NCI-H2107 treated with DMSO at 0.1 percent for 48 hours (cell line): ENCODE measurements around the gene TP63.

Source experiments
- DNase-seq: peaks from one replicate; lab custom pipeline; 2025; ENCODE audit not compliant: unreplicated experiment; lab: John Stamatoyannopoulos, UW

TP63 gene

GRCh38 chr3:189776149-189776824 lies 145.1 kb downstream of the TP63 start:
- DNase-seq, result no peak

- DNase-seq, result no peak
Measured at GRCh38 chr3:189778340-189778950, 147.3 kb downstream of the TP63 start.

GRCh38 chr3:189779166-189779565 lies 148.0 kb downstream of the TP63 start:
- DNase-seq, result no peak

GRCh38 chr3:189780546-189781270 lies 149.5 kb downstream of the TP63 start:
- DNase-seq, result no peak

GRCh38 chr3:189781415-189781814 lies 150.2 kb downstream of the TP63 start:
- DNase-seq, result no peak

GRCh38 chr3:189786479-189787064 lies 155.4 kb downstream of the TP63 start:
- no peak for DNase-seq

GRCh38 chr3:189787191-189787590 lies 156.0 kb downstream of the TP63 start:
- no peak for DNase-seq

GRCh38 chr3:189787632-189788031 lies 156.4 kb downstream of the TP63 start:
- DNase-seq, result no peak

- no peak for DNase-seq
Measured at GRCh38 chr3:189789432-189789831, 158.2 kb downstream of the TP63 start.

GRCh38 chr3:189790658-189791057 lies 159.5 kb downstream of the TP63 start:
- DNase-seq, result no peak

- DNase-seq, result no peak
Measured at GRCh38 chr3:189792046-189792929, 161.1 kb downstream of the TP63 start.

- DNase-seq, result no peak
Measured at GRCh38 chr3:189794518-189794917, 163.3 kb downstream of the TP63 start.

GRCh38 chr3:189797103-189797750 lies 166.0 kb downstream of the TP63 start:
- DNase-seq, result no peak

GRCh38 chr3:189799366-189799765 lies 168.2 kb downstream of the TP63 start:
- no peak for DNase-seq

- no peak for DNase-seq
Measured at GRCh38 chr3:189800436-189800835, 169.2 kb downstream of the TP63 start.

GRCh38 chr3:189803254-189803653 lies 172.1 kb downstream of the TP63 start:
- no peak for DNase-seq

GRCh38 chr3:189805375-189806067 lies 174.3 kb downstream of the TP63 start:
- no peak for DNase-seq

- no peak for DNase-seq
Measured at GRCh38 chr3:189806171-189806951, 175.2 kb downstream of the TP63 start.
